GM21529 (cell line): ENCODE data around the gene SEC24D.
A peak's percentile ranks its signal among the peaks of the same experiment; 100 is the strongest.
"Not testable (repeated sequence)": the region's sequence is repeated elsewhere in the genome, so short reads cannot be mapped to it uniquely, and the experiment has no call there.

Experiments used
- ATAC-seq: cut with Tn5 transposase; IDR thresholded peaks from one replicate; pipeline ENCODE4 v1.9.1; 2021; ENCODE audit not compliant: unreplicated experiment

Gene SEC24D, protein sequence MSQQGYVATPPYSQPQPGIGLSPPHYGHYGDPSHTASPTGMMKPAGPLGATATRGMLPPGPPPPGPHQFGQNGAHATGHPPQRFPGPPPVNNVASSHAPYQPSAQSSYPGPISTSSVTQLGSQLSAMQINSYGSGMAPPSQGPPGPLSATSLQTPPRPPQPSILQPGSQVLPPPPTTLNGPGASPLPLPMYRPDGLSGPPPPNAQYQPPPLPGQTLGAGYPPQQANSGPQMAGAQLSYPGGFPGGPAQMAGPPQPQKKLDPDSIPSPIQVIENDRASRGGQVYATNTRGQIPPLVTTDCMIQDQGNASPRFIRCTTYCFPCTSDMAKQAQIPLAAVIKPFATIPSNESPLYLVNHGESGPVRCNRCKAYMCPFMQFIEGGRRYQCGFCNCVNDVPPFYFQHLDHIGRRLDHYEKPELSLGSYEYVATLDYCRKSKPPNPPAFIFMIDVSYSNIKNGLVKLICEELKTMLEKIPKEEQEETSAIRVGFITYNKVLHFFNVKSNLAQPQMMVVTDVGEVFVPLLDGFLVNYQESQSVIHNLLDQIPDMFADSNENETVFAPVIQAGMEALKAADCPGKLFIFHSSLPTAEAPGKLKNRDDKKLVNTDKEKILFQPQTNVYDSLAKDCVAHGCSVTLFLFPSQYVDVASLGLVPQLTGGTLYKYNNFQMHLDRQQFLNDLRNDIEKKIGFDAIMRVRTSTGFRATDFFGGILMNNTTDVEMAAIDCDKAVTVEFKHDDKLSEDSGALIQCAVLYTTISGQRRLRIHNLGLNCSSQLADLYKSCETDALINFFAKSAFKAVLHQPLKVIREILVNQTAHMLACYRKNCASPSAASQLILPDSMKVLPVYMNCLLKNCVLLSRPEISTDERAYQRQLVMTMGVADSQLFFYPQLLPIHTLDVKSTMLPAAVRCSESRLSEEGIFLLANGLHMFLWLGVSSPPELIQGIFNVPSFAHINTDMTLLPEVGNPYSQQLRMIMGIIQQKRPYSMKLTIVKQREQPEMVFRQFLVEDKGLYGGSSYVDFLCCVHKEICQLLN

DNA sequence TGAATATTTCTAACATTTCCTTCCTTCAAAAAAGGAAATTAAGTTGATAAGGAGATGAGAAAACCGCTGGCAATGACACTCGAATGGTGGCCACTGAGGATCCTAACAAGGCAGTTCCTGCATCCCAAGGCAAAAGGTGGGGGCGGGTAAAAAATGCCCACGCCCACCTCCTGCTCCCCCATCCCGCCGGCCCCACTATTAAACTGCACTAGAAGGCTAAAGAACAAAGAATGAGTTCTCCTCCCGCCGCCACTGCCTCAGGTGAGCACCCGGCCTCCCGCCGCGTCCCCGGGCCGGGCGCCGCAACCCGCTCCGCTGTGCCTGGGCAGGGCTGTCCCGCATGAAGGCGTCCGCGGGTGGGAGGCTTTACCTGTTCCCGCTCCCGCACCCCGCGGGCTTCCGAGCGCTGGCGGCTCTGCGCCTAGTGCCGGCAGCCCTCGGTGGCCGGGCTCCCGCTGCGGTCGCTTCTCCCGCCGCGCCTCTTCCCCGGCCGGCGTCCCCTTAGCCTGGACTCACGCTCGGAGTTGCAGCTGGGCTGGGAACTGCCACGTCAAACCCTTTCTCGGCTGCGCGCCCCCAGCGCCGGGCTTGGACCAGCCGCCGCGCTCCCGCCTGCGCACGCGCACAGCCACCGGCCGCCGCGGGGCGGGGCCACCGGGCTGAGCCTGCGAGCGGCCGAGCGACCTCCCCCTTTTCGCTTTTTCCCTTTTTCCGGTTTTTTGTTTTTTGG lies at the start of gene SEC24D:
TSS of gene SEC24D (minus strand) at position 556 of the 730 bp plus-strand sequence. CDS start 2,430 bp downstream, outside the sequence.
- peak; percentile 72 for ATAC-seq

DNA sequence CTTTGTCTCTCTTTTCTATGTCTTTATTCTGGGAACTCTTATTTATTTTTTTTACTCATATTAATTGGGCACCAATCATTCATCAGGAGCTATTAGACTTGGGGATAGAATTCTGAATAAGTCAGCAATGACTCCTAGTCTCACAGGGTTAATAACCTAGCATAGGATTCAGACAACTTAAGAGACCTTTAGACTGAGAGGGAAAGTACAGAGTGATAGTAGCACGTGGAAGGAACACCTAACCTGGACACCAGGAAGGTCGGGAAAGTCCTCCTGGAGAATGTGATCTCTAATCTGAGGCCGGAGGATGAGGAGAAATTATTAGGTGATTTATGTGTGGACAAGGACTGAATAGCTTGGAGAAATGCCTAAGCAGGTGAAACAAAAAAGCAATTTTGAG lies 48.8 kb upstream of the SEC24D start:
- ATAC-seq, result no peak

GRCh38 chr4:118883861-118884260 lies 47.9 kb upstream of the SEC24D start:
- no peak for ATAC-seq

GRCh38 chr4:118881512-118882146 lies 45.7 kb upstream of the SEC24D start:
- ATAC-seq, result no peak

DNA sequence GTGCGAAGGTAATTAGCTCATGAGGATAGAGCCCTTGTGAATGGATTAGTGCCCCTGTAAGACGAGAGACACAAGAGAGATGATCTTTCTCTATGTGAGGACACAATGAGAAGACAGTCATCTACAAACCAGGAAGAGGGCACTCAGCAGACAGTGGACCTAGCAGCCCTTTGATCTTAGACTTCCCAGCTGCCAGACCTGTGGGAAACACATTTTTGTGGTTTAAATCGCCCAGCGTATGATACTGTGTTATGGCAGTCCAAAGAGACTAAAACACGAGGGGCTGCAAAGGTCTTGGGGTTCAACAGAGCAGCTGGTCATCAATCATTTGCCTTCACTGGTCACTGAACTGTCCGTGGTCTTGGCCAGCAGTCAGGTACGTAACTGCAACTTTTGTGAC lies 43.5 kb upstream of the SEC24D start:
- ATAC-seq, result no peak

- not testable (repeated sequence) for ATAC-seq
Observed at GRCh38 chr4:118878507-118878906, 42.6 kb upstream of the SEC24D start.

GRCh38 chr4:118877797-118878196 lies 41.9 kb upstream of the SEC24D start:
- no peak for ATAC-seq

GRCh38 chr4:118872181-118872580 lies 36.3 kb upstream of the SEC24D start:
- no peak for ATAC-seq

DNA sequence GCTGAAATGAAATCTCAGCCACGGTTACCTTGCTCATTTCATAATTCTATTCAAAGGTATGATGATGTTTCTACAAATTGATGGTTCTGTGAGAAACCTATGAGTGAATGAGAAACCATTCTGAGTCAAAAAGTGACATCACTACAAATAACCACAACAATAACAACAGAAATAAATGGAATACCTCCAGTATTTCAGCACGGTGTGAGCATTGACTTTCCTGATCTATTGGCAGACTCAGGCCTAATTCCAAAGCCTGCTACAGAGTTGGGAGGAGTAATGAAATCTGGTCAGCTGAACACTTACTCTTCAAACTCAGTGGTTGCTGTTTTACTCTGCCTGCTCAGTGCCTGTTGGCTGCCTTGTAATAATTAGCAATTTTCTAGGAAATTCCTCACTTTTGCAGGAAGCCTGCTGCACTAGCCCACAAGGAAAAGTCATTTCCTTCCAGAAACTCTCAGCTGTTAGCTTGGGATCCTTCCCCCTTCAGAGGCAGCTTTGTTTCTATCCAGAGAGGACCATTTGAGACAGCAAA lies 33.9 kb upstream of the SEC24D start:
- no peak for ATAC-seq

GRCh38 chr4:118867311-118868067 lies 31.6 kb upstream of the SEC24D start:
- no peak for ATAC-seq

DNA sequence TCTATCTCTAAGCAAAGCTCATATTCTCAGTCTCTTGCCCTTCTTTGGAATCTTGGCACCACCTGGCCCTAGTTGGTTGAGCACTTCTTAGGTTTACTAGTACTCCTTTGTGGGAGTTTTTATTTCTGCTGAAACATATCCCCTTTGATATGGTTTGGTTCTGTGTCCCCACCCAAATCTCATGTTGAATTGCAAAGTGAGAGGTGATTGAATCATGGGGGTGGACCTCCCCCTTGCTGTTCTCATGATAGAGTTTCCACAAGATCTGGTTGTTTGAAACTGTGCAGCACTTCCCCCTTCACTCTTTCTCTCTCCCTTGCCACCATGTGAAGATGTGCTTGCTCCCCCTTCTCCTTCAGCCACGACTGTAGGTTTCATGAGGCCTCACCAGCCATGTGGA lies 30.5 kb upstream of the SEC24D start:
- ATAC-seq, result no peak

DNA sequence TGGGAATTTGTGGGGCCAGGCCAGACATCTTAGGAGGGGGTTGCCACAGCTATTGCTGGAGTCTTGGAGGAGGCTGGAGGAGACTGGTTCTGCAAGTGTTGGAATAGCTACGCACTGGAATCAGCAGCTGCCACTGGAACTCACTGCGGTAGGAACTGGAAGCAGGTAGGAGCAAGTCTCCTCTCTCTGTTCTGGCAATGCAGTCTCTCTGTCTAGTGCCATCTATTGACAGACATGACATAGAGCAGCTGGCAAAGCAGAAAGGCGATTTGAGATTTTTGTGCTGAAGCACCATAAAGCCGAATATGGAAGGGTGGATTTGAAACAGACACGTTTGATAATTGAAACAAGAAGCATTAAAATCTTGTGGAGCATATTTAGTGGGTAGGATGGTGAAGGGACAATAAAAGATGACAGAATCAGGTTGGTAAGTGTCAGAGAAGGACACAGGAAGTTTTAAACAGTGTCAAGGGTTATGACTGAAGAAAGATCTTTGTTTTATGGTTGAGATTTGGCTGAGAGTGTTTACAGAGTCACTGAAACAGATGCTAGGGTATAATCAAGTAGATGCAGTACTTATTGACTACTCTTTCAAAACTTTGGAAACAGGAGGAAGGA lies 29.3 kb upstream of the SEC24D start:
- ATAC-seq, result peak; percentile 95

DNA sequence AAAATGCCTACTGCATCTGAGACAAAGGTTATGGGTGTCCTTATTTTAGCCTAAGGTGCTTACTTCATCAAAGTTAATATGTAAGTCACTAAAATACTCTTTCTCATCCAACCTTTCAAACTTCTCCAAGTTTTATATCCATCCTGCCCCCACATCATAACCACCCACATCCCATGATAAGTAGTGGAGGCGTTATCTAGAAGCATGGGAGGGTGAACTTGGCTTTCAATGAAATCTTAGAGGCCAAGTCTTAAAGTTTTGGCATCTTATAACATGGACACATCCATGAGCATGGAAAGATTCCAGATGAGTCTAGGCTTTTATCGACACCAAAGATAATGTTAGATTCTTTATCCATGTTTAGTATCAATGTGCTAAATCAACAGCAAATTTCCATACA lies 22.9 kb upstream of the SEC24D start:
- no peak for ATAC-seq

DNA sequence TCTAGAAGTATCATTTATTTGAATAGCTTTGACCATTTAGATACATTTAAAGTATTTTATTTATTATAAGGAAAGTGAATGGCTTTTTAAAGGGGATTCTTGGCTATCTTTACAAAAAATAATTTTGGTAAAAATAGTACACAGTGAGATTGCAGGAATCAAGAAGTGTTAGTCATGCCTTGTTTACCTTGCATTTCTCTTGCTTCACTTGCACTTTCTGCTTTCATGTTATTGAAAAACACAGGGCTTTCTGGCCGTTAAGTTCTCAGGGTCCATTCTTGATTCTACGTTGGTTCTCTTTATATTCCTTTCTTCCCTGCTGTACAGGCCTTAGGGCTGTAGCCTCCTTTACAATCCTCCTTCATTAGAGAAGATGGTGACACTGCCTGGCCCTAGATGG lies 21.8 kb upstream of the SEC24D start:
- ATAC-seq, result no peak

DNA sequence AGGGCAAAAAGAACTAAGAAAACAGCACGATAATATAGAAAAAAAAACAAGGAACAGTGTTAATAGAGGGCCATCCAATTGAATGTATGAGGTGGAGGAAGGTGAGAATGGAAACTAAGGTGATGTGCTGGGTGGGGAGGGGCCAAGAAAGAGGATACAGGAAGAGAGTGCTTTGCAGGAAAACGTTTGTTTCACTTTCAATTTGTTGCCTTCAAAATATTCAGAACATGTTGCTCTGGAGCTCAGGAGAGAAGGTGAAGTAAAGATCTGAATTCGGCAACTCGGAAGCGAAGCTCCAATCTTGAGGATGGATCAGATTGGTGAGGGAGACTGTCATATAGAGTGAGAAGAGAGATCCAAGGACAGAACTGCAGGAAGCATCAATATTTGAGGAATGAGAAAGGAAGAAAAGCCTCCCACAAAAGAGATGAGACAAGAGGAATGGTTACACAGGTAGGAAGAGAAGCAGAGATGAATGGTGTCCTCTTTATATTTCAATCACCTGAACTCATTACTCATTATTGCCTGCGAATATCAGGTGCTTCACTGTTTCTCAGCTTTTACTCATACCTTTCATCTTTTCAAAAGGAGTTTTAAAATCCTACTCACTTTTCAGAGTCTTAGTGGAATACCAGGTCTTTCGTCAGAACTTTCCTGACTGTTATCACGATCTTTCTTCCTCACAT lies 14.7 kb upstream of the SEC24D start:
- ATAC-seq, result peak; percentile 97

DNA sequence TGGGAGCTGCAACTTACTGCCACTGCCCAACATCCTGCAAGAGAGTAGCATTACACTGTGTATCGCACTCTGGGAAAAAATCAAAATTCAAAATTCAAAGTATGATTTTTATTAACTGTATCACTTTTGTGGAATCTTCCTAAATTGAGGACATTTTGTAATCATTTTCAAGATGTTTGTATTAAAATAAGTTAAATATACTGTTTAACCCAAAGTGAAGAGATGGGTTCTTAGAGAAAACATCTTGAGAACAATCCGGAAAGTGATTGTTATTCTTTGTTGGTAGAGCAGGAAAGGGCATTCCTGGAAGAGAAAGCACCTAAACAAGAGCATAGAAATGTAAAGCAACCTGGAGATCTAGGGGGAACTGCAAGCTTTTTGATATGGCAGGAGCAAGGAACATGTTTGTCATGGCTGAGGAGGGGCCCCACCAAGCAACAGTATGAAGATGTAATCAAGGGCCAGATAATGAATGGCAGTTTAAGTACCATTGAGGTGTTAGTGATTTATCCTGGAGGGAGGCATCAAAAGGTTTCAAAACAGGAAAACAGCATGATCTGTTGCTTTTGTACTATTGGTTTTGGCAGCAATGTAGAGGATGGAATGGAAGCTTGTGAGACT lies 14.1 kb upstream of the SEC24D start:
- ATAC-seq, result no peak

GRCh38 chr4:118848901-118849300 lies 13.0 kb upstream of the SEC24D start:
- no peak for ATAC-seq

DNA sequence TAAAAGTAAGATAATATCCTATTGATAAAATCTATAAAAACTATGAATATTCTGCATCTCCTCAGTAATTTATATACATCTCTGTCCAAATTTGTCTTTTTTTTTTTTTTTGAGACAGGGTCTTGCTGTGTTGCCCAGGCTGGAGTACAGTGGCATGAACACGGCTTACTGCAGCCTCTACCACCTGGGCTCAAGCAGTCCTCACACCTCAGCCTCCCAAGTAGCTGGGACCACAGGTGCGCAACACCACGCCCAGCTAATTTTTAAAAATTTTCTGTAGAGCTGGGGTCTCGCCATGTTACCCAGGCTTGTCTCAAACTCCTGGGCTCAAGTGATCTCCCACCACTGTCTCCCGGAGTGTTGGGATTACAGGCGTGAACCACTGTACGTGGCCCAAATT lies 12.3 kb upstream of the SEC24D start:
- no peak for ATAC-seq
